Liver (tissue), 3 donors: Measurements from ENCODE around the gene CFAP54.

ENCODE experiments used
- CTCF ChIP-seq: fragments of 150-350 bp; IDR thresholded peaks from 2 replicates; pipeline ENCODE4 v1.5.1; 2017; ENCODE audit warnings: improper control_type of control experiment, low read depth, low read length; ENCODE audit not compliant: missing input control
- GABPA ChIP-seq, 2 donors: IDR thresholded peaks in 1 of 2; conservative IDR thresholded peaks in 1 of 2; 2 replicates each; pipeline ENCODE4 v1.6.1; 2016; ENCODE audit warnings: antibody characterized with exemption in 2 of 2, mild to moderate bottlenecking in 1 of 2, moderate library complexity in 1 of 2
- HNF4A ChIP-seq, 2 donors: conservative IDR thresholded peaks; 2 replicates each; pipeline ENCODE4 v1.6.1; 2016; ENCODE audit warnings: antibody characterized with exemption in 2 of 2, mild to moderate bottlenecking in 2 of 2
- JUND ChIP-seq, 2 donors: IDR thresholded peaks; 2 replicates each; pipeline ENCODE4 v1.6.1; 2016; ENCODE audit warnings: antibody characterized with exemption in 2 of 2
- RAD21 ChIP-seq, 2 donors: IDR thresholded peaks; 2 replicates each; pipeline ENCODE4 v1.6.1; 2016; ENCODE audit warnings: antibody characterized with exemption in 2 of 2, mild to moderate bottlenecking in 2 of 2
- YY1 ChIP-seq: IDR thresholded peaks from 2 replicates; pipeline ENCODE4 v1.6.1; 2016; ENCODE audit warnings: antibody characterized with exemption, mild to moderate bottlenecking
- donor health status: healthy.
- donor health status: healthy.

DNA sequence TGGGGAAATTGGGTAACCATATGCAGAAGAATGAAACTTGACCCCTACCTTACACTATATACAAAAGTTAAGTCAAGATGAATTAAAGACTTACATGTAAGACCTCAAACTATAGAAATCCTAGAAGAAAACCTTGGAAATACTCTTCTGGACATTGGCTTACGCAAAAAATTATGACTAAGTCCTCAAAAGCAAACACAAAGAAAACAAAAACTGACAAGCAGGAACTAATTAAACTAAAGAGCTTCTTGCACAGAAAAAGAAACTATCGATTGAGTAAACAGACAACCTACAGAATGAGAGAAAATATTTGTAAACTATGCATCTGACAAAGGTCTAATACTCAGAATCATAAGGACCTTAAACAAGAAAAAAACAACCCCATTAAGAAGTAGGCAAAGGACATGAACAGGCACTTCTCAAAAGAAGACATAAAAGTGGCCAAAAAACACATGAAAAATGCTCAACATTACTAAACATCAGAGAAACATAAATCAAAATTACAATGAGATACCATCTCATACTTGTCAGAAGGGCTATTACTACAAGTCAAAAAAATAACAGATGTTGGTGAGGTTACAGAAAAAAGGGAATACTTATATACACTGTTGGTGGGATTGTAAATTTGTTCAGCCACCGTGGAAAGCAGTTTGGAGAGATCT lies 37.0 kb upstream of the CFAP54 start:
- TF ChIP-seq JUND (IDR thresholded peaks at IDR 0.05) (no peak), RAD21 (IDR thresholded peaks at IDR 0.05) (no peak), YY1 (no peak), CTCF (no peak), GABPA (IDR thresholded peaks at IDR 0.05 in 1 of 2, conservative IDR thresholded peaks at IDR 0.05 in 1 of 2) (no peak), HNF4A (conservative IDR thresholded peaks at IDR 0.05) (no peak)
